ENCODE measurements around the gene GADD45GIP1.

The GADD45GIP1 gene

DNA sequence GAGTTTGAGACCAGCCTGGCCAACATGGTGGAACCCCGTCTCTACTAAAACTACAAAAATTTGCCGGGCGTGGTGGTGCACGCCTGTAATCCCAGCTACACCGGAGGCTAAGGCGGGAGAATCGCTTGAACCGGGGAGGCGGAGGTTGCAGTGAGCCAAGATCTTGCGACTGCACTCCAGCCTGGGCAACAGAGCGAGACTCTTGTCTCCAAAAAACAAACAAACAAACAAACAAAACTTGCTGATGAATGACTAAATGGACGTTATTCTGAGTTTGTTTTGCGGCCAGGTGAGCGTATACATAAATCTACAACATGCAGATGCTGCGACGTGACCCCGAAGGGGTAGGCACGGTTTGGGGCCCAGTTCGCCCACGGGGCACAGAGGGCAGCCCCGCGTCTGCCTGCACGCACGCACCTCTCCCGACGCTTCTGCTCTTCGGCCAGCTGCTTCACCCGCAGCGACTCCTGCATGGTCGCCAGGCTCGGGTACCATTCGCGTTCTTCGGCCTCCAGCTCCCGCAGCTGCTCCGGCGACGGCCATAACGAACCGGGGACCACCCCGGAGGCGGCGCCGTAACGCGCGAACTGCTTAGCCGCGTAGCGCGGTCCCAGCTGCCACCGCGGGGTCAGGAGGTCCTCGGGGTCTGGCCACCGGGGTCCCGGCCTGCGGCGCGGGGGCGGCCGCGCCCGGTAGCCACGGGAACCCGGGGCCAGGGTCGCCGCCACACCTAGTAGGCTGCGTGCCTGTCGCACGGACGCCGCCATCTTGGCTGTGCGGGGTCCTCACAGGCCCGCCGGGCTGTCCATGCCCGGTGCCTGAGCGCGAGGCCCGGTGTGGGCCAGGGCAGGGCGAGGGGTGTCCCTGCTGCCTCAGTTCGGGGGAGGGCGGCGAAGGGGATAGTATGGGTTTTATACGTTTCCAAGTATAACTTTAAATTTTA lies at the start of gene GADD45GIP1:
Gene GADD45GIP1 (minus strand): TSS at position 778 of the 943 bp plus-strand sequence. CDS start 11 bp downstream, at position 767.
- peak; percentile 66 for DNase-seq

GRCh38 chr19:13005861-13006370 lies 48.9 kb upstream of the GADD45GIP1 start:
- DNase-seq = no peak

GRCh38 chr19:13005253-13005652 lies 48.2 kb upstream of the GADD45GIP1 start:
- DNase-seq = no peak

DNA sequence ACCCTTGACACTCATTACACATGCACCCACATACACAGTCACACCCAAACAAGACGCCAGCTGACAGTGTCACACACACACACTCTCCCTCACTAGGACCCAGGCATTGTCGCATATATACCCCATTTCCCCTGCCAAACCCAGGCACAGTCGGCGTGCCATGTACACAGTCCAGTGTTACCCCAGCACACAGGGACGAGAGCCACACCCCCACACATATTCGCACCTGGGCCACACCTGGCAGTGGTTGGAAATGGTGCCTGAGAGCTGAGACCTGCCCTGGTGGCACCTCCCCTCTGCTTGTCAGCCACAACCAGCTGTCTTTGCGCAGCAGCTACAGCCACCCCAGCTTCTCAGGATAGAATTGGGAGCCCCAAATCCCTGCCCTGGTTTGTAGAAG lies 47.2 kb upstream of the GADD45GIP1 start:
- no peak for DNase-seq

- no peak for DNase-seq
Observed at GRCh38 chr19:13003081-13003480, 46.1 kb upstream of the GADD45GIP1 start.

DNA sequence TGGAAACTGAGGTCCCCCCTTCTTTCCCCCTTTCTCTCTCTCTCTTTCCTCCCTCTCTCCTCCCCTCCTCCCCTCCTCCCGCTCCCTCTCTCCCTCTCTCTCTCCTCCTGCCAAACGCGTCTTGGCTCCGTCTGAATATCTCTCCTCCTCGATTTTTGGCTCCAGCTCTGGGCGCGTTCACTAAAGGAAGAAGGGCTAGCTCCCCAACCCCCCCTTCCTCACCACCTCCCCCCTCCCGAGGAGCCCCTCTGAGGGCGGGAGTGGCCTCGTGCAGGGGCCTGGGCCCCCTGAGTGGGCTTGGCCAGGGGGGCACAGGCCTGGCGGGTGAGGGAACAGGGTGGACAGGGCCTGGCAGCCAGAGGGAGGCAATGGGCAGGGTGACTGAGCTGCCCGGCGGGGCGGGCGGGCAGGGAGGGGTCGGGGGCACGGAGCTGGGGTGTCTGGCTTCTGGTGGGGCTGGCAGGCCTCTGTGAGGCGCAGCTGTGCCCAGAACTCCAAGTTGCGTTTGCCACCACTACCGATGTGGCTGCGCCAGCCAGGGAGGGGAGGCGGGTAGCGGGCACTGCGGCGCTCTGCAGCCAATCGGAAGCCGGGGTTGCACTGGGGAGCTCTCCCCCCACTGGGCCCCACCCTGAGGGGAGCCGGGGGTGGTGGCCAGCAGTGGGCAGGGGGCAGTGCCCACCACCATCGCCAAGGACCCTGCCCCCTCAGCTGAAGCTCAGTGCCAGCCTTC lies 45.3 kb upstream of the GADD45GIP1 start:
- DNase-seq = no peak

- DNase-seq = no peak
Observed at GRCh38 chr19:13001502-13002165, 44.6 kb upstream of the GADD45GIP1 start.

- no peak for DNase-seq
Observed at GRCh38 chr19:13001166-13001501, 44.1 kb upstream of the GADD45GIP1 start.

- DNase-seq = no peak
Observed at GRCh38 chr19:12997967-12998940, 41.2 kb upstream of the GADD45GIP1 start.

DNA sequence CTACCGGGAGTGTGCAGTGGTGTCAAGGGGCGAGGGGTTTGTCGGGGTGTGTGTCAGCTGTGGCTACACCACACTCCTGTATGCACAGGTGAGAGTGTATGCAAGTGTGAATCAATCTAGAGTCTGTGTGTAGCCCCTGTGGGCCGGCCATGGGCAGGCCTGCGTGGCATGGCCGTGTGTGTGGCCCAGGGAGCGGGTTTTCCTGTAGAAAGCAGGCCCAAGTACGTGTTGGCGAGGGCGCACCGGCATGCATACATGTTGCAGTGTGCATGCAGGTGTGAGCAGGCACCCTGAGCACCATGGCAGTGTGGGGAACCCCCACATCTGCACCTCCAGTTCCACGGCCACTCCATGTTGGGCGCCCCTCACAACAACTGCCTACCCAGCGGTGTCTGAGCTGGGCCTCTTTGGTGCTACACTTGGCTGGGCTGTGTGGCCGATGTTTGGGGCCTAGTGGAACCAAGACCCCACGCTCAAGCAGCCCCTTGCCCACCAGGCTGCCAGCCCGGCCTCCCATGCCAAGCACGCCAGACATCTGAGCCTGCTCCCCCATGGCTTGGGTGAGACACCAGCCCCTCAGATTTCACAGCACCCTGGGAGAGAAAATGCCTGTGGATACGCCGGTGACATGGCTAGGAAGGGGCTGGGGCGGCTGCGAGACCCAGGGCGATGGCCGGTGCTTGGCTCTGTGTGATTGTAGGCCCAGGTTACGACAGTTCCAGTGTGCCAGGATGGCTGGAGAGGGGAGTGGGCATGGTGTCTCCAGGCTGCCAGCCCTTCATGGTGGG lies 40.4 kb upstream of the GADD45GIP1 start:
- DNase-seq = no peak

DNA sequence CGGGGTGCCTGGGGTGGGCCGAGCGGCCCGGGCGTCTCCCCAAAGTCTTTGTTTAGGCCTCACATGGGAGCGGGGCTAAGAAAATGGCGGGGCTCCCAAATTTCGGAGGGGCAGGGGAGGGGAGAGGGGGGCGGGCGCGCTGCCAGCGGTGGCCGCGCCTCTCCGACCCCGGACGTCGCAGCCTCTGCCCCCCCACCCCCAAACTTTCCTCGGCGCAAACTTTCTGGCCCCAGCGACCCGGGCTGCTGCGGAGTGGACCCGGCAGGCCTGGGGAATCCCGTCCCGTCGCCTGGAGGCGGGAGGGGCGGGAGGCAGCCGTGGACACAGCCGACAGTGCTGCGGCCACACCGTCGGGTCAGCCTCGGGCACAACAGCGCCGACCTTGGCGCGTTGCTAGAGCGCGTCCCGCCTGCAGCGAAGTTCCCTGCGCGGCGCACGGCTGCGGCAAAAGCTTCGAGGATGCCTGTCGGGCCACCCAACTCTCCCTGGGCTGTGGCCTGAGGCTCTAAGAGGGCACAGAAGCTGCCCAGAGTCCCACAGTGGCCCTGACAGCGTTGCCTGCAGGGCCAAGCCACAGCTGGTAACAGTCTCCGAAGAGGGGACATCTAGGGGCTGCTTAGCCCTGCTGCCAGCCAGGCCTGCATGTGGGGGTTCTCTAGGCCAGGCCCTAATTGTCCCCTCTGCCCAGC lies 39.5 kb upstream of the GADD45GIP1 start:
- no peak for DNase-seq

DNA sequence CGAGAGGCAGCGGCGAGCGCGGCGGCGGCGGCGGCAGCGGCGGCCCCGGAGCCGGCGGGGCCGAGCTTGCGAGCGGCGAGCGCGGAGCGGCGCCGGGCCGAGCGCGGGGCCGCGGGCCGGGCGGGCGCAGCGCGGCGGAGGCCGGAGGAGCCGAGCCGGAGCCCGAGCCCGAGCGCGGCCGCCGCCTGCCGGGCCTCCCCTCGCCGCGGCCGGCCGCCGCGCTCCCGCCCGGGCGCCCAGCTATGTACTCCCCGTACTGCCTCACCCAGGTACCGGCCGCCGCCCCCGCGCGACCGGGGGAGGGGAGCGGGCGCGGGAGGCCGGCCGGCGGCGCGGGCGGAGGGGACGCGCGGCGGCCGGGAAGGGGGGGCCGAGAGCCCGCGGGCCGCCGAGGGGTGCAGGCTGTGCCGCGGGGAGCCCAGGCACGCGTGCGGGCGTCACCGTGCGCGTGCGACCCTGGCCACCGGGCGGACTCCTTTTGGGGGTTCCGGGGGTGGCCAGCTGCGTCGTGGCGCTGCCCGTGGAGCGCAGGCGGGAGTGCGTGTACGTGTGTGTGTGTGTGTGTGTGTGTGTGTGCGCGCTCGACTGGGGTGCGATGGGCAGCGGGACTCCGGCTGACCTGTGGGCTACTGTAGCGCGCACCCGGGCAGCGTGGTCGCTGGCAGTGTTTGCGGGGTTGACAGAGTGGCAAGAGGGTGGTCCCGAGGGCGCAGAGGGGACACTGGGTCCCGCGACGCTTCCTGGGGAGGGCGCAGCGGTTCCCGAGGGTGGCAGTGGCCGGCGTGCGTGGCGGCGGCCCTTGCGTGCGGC lies 38.8 kb upstream of the GADD45GIP1 start:
- no peak for DNase-seq

DNA sequence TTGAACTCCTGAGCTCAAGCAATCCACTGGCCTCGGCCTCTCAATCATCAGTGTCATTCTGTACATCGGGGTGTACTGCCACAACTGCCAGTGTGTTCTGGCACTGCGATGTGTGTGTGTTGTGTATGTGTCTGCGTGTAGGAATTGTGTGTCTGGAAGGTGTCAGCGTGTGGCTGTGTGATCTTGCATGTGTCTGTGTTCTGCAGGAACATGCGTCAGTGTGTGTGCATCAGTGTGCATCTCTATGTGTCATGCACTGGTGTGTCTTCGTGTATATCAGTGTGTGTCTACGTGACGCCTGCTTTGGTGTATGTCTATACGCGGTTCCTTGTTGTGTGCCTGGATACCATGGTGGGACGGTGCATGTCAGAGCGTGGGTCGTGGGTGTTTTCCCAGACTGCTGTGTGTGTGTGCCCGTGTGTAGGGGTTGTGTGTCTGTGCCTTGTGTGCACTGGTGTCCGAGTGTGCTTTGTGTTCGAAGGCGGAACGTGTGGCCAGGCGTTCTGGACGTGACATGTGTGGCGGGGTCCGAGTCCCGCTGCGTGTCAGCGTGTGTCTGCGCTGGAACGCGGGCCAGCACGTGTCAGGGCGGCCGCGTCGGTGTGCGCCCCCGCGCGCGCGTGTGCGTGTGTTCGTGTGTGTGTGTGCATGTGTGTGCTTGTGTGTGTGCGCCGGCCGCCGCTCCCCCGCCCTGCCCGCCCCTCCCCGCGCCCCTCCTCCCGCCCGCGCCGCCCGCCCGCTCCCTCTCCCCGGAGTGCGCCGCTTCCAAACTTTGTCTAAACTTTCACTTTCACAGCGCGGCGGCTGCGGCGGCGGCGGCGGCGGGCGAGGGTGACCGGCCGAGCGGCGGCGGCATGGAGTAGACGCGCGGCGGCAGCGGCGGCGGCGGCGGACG lies 37.9 kb upstream of the GADD45GIP1 start, which contains the start of gene NFIX:
Gene NFIX (plus strand): TSS at position 775 of the 895 bp plus-strand sequence. CDS start 363 bp downstream, outside the sequence.
- DNase-seq = peak; percentile 12

GRCh38 chr19:12993562-12993961 lies 36.5 kb upstream of the GADD45GIP1 start:
- DNase-seq = no peak

DNA sequence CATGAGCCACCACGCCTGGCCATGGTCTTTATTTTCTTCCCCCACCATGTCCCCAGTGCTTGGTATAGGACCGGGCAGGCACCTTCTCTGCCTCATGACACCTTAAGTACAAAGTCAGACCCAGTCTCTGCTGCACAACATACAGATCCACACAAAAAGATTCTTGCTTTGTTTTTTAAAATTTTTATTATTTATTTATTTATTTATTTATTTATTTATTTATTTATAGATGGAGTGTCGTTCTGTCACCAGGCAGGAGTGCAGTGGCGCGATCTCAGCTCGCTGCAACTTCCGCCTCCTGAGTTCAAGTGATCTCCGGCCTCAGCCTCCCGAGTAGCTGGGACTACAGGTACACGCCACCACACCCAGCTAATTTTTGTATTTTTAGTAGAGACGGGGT lies 35.7 kb upstream of the GADD45GIP1 start:
- no peak for DNase-seq

DNA sequence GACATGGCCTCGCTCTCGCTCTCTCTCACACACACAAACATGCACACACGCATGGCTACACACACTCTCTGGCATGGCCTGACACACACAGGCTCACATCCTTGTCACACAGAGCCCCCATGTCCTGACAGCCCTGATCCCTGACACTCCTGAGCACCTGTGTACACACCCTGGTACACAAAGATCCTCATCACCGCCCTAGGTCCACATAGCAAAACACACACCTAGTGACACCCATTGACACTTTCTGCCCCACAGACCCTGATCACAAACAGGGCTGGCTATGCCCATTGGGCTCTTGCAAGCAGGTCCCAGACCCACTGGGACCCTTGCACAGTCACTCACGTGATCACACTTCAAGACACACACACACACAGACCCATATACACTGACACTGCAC lies 34.3 kb upstream of the GADD45GIP1 start:
- DNase-seq = no peak

DNA sequence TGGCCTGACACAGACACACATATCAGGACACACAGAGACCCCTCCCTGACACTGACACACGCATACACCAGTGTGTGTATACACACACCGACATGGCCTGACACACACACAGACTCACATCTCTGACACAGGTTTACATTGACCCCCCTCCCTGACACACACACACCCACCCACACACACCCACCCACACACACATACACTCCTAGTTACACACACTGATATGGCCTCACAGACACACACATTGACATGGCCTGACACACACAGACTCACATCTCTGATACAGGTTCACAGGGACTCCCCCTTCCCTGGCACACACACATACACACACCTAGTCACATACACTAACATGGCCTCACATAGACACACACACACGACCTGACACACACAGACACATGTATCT lies 33.8 kb upstream of the GADD45GIP1 start:
- DNase-seq = no peak

- no peak for DNase-seq
Observed at GRCh38 chr19:12990431-12990830, 33.4 kb upstream of the GADD45GIP1 start.
